ENCODE data around the gene DLG2.

Gene DLG2

DNA sequence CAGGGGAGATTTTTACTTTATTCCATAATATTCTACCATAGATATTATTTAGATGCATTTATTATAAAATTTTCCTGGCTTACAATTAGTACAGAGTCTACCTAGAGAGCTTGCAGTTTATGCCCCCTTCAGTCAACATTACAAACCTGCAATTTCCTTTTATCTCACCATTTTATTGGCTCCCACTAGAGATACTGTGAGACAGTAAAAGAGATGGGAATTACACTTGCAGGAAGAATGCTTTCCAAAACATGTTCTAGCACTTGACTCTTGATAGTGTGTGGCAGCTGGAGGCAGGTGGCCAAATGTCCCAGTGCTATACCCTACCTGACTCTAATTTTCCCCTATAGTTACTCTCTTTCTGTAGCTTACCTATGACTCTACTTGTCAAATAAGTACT lies 863.2 kb downstream of the DLG2 start:
- DNase-seq (ENCODE audit: low spot score), result no peak

DNA sequence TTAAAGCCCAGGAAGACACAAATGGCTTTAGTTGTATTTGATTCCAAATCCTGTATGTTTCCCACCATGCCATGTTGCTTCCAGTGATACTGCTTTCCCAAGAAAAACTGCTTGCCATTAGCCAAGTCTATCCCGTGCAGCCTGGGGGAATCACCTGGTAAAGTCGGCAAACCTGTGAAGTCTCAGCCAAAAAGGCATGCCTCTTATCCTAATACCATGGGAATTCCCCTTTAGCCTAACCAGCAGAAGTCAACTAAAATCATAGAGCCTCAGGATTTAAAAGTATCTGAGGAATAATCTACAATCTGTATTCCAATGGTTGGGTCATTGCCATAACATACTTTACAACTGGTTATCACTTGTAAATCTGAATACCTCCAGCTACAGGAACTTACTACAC lies 869.4 kb downstream of the DLG2 start:
- no peak for DNase-seq (ENCODE audit: low spot score)

GRCh38 chr11:84751371-84751770 lies 875.8 kb downstream of the DLG2 start:
- no peak for DNase-seq (ENCODE audit: low spot score)

DNA sequence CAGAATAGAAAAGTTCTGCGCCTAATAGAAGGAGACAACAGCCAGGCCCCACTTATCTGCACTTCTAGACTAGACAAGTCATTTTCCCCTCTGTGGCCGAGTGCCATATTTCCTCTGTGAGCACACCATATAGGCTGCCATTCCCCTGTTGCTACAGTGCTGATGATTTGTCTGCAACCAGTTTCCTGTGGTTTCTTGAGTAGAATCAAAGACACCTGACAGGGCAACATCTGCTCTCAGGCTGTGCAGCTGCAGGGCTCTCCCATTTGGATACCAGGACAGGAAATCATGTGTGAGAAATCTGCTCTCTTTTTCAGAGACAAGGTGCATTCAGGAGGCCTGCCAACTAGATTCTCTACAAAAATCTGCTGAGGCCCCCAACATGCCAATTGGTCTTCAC lies 879.3 kb downstream of the DLG2 start:
- no peak for DNase-seq (ENCODE audit: low spot score)

DNA sequence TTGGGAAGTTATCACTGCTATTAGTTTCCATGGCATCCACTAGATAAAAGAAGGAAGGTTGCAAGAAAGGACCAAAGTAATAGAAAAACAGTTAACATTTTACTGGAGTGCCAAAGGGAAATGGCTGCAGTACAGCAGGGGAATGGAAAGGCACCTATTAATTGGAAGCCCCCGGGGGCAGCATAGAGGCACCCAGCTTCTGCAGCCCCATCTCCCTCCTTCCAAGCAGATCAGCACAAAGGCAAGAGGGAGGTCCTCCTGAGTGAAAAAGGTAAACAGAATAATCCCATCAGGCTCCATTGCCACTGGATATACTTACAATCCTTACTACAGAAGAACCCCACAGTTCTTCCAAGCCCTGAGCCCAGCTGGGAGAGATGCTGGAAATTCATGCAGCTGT lies 887.1 kb downstream of the DLG2 start:
- DNase-seq (ENCODE audit: low spot score), result no peak

GRCh38 chr11:84724256-84724655 lies 902.9 kb downstream of the DLG2 start:
- DNase-seq (ENCODE audit: low spot score), result no peak

GRCh38 chr11:84722583-84723108 lies 904.5 kb downstream of the DLG2 start:
- no peak for DNase-seq (ENCODE audit: low spot score)

DNA sequence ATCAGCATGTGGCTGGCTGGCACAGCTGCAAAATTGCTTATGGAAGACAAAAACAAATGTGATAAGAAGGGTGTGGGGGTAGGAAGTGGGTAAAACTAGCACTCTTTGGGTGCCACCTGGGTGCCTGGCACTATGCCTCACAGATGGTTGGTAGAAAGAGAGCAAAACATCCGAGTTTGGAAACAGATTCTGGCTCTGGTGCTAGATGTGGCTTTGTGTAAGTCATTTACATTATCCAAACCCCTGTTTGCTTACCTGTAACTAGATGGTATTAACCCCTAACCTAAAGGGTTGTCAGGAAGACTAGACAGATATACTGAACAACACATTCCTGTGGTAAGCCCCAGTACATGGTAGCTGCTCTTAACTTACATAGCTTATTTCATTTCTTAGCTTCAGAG lies 905.6 kb downstream of the DLG2 start:
- no peak for DNase-seq (ENCODE audit: low spot score)

DNA sequence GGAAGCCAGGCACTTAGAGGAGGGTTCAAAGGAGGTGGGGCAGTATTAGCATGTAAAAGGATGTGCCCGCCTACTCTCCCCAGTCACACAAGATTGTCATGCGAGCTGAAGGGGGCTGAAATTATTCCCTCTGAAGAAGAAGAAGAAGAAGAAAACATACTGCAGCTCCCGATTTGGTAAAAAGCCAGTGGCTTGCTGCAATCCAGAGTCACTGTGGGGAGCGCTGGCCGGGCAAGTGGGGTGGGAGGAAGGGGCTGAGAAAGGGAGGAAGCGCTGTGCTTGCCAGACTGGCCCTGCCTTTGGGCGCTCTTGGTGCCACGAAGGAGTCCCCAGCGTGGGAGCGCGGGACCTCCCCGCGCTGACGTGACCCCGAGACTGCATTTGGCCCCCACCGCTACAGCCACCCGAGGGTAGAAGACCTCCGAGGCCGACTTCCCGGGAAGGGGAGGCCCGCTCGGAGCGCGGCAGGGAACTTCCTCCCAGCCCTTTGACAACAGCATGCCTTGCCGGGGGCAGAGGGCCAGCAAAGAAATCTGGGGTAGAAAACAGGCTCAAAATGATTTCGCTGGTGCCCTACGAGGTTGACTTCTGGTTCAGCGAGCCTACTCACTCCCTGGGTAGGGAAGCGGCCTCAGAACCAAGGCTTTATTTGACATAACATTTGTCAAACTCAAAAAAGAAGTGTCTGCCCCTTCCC lies 906.3 kb downstream of the DLG2 start:
- no peak for DNase-seq (ENCODE audit: low spot score)

DNA sequence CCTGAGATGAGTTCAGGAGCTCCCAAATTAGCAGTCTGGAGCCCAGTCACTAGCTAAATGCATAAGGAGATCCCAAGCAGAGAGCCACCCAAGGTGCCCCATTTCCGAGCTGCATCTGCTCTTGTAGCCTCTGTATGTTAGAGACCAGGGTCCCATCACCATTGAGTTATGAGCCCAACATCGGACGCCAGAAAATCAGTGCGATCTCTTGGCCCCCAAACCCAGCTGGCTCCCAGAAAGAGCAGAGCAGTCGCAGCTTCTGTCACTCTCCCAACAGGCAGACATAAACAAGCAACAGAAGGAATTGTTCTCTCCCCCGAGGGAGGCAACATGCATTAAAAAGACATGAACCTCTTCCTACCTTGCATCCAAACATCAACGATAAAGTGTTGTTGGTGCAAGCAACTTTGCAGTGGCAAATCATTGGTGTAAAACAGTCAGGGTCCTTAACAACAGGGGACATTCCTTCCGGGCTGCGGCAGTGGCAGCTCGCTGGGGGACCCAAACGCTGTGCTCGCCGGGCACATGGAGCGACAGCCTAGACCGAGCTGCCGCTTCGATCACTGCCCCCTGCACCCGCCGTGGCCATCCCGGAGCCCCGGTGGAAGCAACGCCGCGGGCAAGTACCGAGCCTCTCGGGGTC lies 907.1 kb downstream of the DLG2 start:
- DNase-seq (ENCODE audit: low spot score), result no peak

DNA sequence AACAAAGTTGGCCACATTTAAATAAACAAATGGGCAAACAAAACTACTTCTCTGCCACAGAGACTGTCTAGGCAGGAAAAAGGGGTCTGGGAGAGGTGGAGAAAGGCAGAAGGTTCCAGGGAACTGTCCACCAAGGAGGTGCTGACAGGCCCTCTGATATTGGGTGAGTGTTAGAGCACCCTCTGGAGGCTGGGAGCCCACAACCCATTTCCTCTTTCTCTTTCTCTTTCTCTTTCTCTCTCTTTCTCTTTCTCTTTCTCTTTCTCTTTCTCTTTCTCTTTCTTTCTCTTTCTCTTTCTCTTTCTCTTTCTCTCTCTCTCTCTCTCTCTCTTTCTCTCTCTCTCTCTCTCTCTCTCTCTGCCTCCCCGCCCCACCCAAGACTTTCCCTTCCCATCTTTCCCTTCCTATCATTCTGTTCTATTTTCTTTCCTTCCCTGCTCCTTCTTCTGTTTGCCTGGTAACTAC lies 912.8 kb downstream of the DLG2 start:
- no peak for DNase-seq (ENCODE audit: low spot score)

DNA sequence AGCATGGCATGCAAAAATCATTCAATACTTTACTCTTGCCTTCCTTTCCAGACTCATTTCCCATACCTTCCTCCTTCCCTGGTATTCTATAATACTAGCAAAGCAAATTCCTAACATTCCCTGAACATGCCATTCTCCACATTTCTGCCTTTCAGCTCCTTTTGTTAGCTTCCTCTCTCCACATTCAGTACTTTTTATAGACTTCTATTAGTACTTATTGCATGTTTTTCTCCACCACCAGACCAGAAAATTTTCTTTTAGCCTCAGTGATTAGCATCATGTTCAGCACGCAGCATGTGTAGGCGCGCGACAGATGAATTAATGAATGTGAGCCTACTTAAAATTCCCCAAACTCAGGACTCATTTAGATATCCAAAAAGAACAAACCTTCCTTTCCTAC lies 935.3 kb downstream of the DLG2 start:
- DNase-seq (ENCODE audit: low spot score), result no peak

DNA sequence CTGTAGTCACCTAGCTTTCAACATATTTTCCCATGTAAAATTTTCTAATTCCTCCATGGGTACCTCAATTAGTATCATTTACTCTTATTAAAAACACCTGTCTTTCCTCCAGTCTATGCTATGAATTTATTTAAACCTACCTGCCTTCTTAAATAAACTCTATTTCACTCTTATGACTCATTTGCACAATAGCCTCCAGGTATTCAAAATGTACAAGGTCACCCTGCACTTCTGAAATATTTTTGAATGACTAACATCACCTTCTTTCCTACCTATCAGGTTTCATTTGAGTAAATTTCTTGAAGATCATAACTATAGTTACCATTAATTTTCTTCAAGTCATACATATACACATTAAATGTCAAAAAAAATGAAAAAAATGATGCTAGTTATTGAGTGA lies 939.7 kb downstream of the DLG2 start:
- no peak for DNase-seq (ENCODE audit: low spot score)

- DNase-seq (ENCODE audit: low spot score), result no peak
These were observed 940.4 kb downstream of the DLG2 start for GRCh38 chr11:84686716-84687115.

DNA sequence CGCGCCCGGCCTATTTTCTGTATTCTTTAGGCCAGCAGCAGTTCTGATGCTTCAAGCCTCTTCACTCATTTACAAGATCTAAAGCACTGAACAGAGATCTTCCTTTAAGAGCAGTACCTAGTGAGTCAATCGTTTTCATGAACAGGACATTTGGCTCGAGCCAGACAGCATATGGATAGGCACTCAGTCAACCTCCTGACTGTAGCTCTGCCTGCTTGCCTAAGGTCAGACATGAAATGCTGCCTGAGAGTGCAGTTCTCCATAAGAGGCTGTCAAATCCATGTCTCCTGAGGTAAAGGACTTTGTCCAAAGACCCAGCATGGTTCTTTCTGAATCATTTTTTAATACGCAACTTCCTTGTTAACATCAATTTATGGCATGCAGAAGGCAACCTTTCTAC lies 941.2 kb downstream of the DLG2 start:
- DNase-seq (ENCODE audit: low spot score), result no peak

- DNase-seq (ENCODE audit: low spot score), result no peak
These were observed 942.0 kb downstream of the DLG2 start for GRCh38 chr11:84685149-84685548.

DNA sequence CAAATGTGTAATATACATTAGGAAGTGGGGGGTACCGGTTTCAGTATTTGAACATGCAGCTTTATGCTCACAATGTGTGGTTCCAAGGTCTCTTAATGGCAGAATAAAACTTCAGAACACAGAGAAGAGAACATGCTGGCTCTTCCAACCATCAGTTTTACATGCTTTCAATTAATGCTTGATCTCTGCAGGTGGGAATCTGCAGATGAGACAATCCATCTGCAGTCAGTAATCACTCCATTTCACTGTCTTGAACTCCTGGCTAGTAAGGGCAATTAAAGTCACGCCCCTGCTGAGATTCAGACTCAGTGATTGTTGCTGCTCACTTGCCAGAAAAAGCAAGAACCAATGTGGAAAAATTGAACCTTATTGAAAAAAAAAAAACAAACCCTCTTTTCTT lies 945.7 kb downstream of the DLG2 start:
- DNase-seq (ENCODE audit: low spot score), result no peak

DNA sequence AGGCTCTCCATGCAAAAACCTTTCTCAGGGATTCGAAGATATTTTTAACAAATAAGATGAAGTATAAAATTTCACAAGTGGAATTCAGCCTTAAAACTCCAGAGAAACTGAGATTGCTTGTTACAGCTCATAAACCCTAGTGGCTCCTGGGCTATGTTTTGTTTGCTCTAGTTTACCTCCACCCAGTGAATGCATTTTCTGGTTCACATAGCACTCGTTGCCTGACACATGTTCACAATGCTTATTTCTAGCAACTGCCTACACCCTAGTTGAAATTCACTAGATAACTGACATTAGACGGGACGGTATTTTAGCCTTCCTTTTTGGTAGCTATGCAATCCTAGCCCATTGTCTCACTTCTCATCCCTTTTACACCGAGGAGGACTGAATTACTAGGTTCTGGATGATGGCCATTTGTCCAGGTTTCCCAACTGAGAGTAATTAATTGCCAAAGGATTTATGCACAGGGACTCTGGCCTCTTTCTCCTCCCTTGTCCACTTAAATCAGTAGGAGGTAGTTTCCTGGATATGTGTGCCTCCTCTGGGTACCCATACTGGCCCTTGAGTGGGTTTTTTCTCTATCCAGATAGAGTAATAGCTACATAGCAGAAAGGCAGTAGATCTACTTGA lies 951.6 kb downstream of the DLG2 start:
- no peak for DNase-seq (ENCODE audit: low spot score)

GRCh38 chr11:84673753-84674152 lies 953.4 kb downstream of the DLG2 start:
- DNase-seq (ENCODE audit: low spot score), result no peak

DNA sequence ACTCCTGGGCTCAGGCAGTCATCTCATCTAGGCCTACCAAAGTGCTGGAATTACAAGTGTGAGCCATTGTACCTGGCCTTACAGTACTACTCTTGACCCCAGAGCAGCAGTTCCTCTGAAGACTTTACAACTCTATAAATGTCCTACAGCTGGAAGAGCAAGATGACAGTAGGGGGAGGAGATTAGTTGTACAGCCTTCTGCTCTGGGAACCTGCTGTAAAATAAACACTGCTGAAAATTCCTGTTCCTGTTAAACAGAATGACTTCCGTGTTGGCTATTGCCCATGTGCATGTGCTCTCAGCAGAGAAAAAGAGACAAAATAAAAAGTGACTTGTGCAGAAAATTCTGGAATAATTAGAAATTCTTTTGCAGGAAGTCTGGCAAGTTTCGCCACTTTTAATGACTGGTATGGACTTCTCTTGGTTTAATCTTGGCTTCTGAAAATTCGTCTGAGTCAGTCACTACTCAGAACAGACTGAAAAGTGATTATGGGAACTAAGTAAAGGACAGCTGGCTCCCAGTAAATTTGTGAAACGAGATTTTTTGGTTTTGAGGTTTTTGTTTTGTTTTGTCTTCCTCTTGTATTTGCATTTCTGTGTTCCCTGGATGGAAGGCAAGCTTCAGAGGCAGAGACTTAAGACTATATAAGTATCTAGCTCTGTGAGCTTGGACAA lies 955.7 kb downstream of the DLG2 start:
- no peak for DNase-seq (ENCODE audit: low spot score)

GRCh38 chr11:84663731-84664130 lies 963.4 kb downstream of the DLG2 start:
- no peak for DNase-seq (ENCODE audit: low spot score)

GRCh38 chr11:84660257-84660977 lies 966.7 kb downstream of the DLG2 start:
- no peak for DNase-seq (ENCODE audit: low spot score)

Data from CD4-positive, alpha-beta T cell treated with Interleukin-2 at 100 ng/mL for 4 hours (primary cell).